Neural progenitor cell (in vitro differentiated cells): Measurements from ENCODE around the gene AFG1L.

Experiments used
- CTCF ChIP-seq: fragments of 200-600 bp; sonication (generic); IDR thresholded peaks from 2 replicates; pipeline ENCODE4 v1.5.1; 2017; ENCODE audit warnings: antibody characterized with exemption, mild to moderate bottlenecking
- EZH2 ChIP-seq: fragments of 200-600 bp; sonication (generic); IDR thresholded peaks from 2 replicates; pipeline ENCODE4 v1.6.1; 2017; ENCODE audit warnings: antibody characterized with exemption, mild to moderate bottlenecking, moderate library complexity

GRCh38 chr6:108295676-108296075 lies 822 bp downstream of the AFG1L start:
- TF ChIP-seq CTCF (no peak), EZH2 (no peak)
